GM19463 (cell line): ENCODE data around the gene HACD3.
"Not testable (repeated sequence)": the region's sequence is repeated elsewhere in the genome, so short reads cannot be mapped to it uniquely, and the experiment has no call there.

ENCODE experiments used
- ATAC-seq: cut with Tn5 transposase; IDR thresholded peaks from one replicate; pipeline ENCODE4 v1.9.1; 2021; ENCODE audit warnings: mild to moderate bottlenecking, moderate library complexity; ENCODE audit not compliant: unreplicated experiment

HACD3 gene

DNA sequence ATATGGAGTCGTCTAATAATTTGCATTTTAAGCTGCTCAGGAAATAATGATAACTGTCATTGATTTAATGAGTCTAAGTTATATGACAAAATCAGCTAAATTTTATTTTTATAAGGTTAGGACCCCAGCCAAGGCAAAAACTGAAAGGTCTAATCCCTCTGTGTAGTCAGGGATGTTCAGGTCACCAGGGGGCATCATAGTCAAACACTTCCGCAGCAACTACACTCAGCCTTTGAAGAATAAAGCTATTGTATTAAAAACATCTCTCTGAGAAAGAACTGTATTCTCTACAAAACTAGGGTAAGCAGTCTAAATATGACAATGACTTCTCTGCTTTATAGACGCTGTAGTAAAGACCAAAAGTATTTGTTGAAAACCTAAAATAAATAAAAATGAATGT, 65.7 kb downstream of the HACD3 start:
- no peak for ATAC-seq

DNA sequence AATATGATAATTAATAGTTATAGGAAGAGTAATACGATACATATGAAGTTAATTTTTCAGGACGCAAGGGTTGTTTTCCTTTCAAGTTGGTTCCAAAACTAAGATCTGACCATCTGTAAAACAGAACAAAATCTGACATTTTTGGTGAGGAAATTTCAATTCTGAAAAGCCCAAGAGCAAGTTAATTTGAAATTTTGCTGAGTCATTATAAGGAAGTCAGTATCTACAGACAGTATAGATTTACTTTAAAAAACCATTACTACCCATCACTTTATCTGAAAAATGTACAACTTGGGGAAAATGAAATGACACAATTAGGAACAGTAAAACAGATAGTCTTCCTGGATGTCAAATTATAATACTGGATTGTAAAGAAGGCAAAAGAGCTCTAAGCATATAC, 68.2 kb downstream of the HACD3 start:
- ATAC-seq, result no peak

DNA sequence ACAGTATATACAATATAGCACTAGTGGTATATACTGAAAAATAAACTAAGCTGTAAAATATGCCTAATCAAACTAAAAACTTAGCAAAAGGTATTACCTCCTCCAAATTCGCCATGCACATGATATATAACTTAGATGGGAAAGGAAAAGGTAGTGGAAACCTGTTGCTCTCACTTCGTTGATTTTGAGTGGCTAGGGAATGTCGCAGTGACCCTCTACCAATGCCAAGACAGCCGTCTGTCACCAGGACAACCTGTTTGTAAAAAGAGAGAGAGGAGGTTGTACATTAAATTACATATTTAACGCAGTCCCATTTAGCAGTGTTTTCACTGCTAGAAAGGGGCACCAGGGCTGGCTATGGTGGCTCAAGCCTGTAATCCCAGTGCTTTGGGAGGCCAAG, 69.4 kb downstream of the HACD3 start:
- ATAC-seq, result no peak

DNA sequence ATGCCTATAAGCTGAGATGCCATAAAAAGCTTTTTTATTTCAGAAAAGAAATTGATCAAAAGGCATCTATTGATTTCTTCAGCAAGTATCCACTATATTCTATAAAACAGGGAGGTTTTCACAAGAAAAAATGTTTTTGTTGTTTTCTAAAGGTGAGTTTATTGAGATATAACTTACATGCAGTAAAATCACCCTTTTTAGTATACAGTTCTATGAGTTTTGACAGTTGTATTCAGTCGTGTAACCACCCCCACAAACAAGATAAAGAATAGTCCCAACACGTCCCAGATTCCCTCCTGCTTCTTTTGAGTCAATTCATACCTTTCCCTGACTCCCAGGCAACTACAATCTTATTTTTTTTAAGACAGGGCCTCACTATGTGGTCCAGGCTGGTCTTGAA, 72.9 kb downstream of the HACD3 start:
- no peak for ATAC-seq

DNA sequence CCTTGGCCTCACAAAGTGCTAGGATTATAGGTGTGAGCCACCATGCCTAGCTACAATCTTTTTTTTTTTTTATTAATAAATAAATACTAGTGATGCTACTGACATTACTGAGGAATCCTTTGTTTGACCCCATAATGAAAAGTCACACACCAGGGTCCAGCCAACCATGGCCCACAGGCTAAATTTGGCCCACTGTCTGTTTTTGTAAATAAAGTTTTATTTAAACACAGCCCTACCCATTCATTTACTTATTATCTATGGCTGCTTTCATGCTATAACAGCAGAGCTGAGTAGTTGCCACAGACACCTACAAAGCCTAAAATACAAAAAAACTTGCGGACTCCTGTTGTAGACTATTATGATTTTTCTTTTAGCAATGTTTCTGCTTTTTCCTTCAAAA, 73.3 kb downstream of the HACD3 start:
- ATAC-seq, result no peak

DNA sequence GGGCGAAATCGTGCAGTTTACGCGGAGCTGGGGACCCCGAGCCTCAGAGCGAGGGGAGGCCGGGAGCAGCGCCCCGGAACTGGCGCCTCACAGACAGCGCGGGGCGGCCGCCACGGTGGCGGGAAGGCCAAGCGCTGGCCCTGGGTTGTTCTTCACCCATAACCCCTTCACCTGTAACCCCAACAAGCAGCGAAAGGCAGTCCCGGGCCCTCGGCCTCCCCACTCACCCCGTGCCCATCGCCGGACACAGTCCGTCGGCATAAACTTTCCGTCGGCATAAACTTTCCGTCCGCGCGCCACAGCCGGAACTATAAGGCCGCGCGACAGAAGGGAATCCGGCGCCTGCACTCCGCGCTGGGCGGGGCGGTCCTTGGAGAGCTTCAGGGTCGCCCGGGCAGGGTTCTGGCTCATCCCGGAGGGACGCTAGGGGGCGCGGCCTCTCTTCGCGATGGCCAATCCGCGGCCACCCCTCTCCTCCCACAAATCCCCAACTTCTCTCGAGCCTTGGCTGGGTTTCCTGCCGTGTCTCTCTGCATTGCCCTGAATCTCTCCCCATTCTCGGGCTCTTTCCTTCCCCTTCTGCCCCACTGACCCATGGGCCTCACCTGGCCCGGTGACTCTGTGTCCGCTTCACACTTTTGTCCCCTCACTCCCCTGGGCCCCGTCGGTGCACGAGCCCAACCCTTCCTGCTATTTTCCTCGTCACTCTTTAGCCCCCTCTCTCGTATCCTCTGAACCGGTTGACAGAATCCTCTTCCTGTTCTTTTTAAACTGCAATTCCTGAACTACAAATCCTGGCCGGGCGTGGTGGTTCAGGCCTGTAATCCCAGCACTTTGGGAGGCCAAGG, 80.8 kb downstream of the HACD3 start, which contains the start of gene INTS14:
INTS14 (minus strand) TSS at position 261 of the 848 bp plus-strand sequence. CDS start 3,751 bp downstream, outside the sequence.
- peak; percentile 98 for ATAC-seq

DNA sequence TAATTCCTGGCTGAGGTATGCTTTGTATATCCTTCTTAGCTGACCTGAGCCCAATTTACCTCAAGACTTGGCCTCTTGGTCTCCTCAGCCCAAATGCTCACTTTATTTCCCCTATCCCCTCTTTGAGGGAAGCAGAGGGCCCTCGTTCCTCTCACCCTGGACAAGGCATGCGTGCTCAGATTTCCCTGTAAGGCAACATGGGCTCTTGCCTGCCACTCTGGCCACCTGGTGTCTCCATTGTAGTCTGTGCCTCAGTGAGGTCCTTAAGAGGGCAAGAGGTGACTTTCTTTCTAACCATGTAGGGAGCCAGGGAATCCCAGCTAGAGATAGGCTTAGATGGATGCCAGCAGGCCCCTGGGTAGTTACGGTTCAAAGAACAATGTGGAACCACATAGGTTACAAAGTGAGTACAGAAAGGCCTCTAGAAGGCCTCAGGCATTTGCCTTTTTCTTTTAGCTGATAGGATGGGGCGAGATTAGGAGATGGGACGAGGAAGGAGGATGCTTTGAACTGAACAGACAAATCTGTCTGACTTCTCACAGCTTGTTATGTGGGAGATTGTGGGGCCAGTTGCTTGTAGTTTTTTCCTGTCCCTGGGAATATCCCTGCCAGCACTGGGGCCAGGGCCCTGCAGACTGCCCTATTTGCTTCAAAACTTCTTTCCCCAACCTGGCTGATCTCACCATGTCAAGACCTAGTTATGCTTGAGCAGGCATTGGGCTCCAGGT, 81.8 kb downstream of the HACD3 start:
- no peak for ATAC-seq

DNA sequence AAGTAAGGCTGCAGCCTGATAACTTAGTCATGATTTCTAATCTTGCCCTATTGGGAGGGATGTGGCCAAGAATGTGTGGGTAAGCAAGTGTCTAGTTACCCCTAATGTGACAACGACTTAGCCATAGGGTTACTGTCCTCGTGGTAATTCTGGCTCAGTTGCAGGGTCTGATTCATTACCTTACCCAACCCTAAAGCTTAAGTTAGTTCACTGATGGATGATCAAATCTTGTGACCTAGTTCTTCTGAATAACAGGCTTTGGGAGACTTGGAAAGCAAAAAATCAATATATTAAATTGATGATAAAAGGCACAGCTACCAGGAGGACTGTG, 82.3 kb downstream of the HACD3 start:
- no peak for ATAC-seq

DNA sequence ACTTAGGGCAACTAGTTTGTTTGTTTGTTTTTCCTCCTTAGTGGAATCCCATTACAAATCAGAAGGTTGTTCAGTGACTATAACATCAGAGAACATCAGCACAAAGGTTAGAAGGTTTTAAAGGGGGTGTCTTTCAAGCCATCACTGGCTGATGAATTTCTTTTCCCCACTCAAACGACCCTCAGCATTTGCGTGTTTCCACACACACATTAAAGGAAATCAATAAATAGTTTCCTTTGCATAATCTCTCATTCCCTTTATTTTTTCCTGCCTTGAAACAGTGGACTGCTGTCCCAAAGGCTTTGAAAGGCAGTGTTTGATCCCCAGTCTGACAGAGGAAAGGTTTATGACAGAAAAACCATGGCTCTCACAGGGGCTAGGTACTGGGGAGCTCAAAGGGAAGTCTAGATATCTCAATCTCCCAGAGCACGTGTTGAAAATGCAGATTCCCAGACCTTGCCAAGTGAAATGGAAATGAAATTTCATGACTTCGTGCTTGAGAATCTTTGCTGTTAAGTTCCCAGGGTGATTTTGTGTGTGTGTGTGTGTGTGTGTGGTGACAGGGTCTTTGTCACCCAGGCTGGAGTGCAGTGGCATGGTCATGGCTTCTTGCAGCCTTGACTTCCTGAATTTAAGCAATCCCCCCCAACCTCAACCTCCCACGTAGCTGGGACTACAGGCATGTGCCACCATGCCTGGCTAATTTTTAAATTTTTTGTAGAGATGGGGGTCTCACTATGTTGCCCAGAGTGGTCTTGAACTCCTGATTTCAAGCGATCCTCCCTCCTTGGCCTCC, 82.9 kb downstream of the HACD3 start:
- ATAC-seq, result no peak

DNA sequence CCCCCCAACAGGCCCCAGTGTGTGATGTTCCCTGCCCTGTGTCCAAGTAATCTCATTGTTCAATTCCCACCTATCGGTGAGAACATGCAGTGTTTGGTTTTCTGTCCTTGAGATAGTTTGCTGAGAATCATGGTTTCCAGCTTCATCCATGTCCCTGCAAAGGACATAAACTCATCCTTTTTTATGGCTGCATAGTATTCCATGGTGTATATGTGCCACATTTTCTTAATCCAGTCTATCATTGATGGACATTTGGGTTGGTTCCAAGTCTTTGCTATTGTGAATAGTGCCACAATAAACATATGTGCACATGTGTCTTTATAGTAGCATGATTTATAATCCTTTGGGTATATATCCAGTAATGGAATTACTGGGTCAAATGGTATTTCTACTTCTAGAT, 85.6 kb downstream of the HACD3 start:
- ATAC-seq, result not testable (repeated sequence)

DNA sequence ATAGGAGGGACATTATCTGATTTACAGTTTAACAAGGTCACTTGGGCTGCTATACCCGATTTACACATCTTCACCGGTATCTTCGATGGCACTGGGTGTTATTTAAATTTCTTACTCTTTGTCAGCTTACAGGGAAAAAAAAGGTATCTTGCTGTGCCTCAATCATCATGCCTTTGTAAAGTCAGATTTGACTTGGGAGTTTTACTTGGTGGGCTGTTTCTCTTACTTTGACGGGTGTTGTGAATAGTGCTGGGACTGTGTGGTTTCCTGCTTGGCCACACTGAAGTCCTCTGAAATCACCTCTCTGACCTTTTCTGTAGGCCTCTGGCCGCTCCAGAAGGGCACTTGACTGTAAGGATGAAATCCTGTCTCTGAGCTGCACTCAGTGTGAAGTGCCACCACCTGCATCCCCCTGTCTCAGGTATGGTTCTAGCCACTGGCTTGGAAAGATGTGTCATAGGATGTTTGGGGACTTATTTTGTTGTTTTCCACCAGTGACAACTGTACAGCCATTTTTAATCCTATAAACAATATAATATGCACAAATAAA, 88.4 kb downstream of the HACD3 start:
- ATAC-seq, result no peak

DNA sequence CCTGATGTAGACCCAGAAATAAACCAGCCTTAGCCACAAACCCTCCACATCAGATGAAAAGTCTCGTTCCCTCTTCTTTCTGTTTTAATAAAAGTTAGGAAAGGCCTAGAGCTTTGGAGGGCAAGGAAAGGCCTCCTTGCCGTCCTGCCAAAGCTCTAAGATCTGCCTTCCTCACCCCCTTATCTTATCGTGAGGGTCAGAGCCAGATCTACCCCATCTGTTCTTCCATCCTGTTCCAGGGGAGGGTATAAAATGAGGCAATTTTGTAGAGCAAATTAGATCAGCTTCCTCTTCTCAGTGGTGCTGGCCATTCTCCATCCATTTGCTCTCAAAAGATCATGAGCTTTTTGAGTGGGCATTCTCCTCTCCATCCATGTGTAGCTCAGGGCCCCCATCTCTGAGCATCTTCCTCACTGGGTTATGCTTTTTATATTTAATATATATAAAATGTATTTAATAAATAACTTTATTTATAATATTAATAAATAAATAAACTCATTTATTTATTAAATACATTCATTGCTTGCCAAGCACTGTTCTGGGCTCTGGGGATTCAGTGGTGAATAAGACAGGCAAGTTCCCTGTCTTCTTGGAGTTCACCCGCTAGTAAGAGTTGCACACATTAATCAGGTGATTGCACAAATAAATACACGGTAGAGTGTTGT, 89.5 kb downstream of the HACD3 start:
- ATAC-seq, result no peak

DNA sequence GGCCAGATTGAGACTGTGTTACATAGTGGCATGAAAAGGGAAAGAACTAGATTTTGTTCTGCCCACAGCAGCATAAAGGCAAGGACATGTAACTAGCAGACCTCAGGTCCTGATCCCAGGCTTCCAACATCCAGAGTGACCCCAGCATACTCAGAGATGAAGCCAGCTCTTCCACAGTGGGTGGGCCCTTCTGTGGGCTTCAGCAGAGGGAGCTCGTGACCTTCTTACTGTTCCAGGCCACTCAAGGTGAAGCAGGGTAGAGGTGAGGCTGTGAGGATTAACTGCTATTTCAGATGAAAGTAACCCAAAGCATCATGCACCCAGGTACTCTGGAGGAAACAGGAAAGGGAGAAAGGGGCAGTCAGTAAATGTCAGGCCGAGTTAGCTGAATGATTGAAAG, 90.6 kb downstream of the HACD3 start:
- no peak for ATAC-seq

DNA sequence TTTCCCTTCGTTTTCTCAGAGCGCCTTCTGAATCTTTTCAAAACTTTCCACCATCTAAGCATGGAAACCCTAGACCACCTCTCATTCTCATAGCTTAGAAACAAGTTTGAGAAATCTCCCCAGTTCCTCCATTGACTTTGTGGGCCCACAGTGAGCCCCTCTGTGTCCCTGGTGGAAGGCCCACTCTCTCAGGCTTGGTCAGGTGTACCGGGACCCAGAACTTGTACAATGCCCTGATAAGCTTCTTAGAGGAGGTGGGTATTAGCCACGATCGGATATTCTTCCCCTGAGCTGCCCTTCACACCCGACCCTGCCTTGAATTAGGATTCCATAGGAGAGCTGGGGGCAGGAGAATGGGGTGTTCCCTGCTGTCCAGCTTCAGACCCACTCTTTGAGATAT, 91.4 kb downstream of the HACD3 start, which contains the start of gene SLC24A1:
SLC24A1 (plus strand) TSS at position 301 of the 400 bp plus-strand sequence. CDS start 2,143 bp downstream, outside the sequence.
- no peak for ATAC-seq

DNA sequence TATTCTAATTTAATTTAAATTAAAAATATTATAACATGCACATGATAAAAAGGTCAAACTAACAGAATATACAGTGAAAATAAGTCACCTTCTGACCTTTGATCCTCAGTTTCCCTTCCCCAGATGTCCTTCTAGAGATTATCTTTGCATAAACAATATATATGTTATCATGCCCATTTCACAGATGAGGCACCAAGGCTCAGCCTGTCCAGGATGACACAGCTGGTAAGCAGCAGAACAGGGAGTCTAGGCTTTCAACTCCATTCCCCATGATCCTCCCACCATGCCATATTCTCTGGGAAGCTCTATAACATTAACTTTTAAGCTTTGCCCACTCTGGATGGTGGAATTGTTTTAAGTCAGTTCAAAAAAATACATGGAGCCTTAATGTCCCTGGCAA, 92.8 kb downstream of the HACD3 start:
- no peak for ATAC-seq

DNA sequence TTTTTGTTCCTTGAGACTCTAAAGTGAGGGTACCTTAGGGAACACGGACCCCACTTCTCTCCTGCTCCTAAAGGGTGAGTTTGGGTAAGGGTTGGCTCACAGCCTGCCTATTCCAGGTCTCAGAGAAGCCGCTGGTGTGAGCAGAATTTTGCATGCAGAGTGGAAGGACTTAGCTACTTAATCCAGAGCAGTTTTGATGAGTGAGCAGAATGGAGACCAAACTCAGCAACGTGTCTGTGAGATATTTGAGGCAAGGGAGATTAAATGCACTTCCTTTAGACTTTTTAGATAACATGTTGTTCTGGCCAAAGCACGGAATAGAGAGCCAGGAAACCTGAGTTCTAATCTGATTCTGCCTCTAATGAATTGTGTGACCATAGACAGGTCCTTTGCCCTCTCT, 96.6 kb downstream of the HACD3 start:
- no peak for ATAC-seq
